NCI-H1092 (cell line): Measurements from ENCODE around the gene IARS2.
"Not testable (repeated sequence)": the region's sequence is repeated elsewhere in the genome, so short reads cannot be mapped to it uniquely, and the experiment has no call there.

ENCODE experiments used
- DNase-seq: peaks from one replicate; lab custom pipeline; 2025; lab: John Stamatoyannopoulos, UW

The IARS2 gene

DNA sequence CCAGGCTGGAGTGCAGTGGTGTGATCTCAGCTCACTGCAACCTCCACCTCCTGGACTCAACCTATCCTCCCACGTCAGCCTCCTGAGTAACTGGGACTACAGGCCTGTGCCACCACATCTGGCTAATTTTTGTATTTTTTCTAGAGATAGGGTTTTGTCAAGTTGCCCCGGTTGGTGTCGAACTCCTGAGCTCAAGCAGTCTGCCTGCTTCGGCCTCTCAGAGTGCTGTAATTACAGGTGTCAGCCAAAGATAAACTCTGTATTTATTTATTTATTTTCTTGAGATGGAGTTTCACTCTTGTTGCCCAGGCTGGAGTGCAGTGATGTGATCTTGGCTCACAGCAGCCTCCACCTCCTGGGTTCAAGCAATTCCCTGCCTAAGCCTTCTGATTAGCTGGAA lies 18.7 kb downstream of the IARS2 start:
- not testable (repeated sequence) for DNase-seq

- no peak for DNase-seq
Observed at GRCh38 chr1:220113136-220113695, 19.3 kb downstream of the IARS2 start.

DNA sequence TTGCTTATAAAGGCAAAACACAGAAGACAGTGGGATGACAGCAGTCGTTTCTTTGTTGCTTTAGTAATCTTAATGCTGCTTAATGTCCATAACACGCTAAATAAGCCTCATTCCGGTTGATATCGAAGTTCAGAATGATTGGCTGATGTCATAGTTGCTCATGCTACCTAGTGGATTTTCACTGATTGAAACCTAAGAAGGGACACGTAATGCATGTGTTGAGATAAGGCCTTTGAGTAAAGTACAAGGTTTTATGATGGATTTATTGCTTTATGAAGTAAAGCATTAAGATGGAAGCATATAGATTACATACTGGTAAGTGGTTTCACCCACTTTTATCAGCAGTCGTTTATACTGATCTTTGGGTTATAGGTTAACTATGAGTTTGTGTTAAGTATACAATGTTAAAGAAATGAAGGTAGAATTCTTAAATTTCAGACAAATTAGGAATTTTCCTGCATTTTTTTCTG lies 25.1 kb downstream of the IARS2 start:
- no peak for DNase-seq

GRCh38 chr1:220121791-220122530 lies 28.0 kb downstream of the IARS2 start:
- no peak for DNase-seq

GRCh38 chr1:220123066-220123465 lies 29.1 kb downstream of the IARS2 start:
- DNase-seq: no peak

DNA sequence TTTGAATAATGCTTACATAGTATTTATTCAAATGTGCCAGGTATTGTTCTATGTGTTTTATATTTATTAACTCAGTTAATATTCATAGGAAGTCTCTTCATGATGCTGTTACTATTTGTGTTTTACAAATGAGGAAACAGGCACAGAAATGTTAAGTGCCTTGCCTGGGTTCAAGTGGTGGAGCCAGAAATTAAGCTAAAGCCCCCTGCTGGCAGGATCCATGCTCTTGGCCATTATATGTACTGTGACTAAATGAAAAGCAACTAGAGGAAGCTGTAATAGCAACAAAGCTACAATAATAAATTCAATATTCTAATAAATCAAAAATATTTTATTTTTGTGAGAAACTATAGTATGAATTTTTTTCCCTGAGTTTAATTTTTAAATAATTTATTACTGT lies 30.0 kb downstream of the IARS2 start:
- DNase-seq: no peak

DNA sequence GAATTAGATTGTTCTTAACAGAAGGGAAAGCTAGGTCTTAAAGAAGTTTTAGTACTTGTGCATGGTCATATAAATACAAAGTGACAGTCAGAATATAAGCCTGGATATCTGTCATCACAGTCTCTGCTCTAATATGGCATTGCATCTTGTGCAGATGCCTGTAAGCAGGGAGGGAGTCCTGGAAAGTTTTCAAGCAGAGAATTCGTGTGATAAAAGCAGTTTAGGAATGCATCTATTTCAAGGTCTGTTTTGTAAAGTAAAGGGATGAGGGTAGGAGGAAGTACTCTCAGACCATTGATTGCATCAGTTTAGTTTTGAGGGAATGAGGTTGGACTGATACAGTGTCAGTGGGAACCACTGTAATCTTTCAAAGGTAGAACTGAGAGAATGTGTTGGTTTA lies 30.6 kb downstream of the IARS2 start:
- DNase-seq: no peak

- no peak for DNase-seq
Observed at GRCh38 chr1:220127076-220127475, 33.1 kb downstream of the IARS2 start.

GRCh38 chr1:220129479-220130210 lies 35.7 kb downstream of the IARS2 start:
- DNase-seq: no peak

DNA sequence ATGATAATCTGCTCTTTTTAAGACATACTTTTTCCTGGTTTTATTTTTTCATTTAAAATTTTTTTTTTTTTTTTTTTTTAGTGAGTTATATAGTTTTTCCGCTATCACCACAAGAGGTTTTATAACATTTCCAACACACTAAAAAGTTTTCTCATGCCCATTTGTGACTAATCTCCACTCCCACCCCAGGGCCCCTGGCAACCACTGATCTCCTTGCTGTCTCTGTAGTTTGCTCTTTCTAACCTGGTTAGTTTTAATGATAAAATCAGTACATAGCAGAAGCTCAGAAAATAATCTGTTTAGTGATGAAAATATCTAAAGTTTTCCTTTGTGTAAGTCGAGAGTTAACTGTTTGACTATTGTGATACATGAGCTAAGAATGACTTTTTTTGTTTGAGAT lies 41.8 kb downstream of the IARS2 start:
- no peak for DNase-seq

- no peak for DNase-seq
Observed at GRCh38 chr1:220137019-220137786, 43.3 kb downstream of the IARS2 start.

DNA sequence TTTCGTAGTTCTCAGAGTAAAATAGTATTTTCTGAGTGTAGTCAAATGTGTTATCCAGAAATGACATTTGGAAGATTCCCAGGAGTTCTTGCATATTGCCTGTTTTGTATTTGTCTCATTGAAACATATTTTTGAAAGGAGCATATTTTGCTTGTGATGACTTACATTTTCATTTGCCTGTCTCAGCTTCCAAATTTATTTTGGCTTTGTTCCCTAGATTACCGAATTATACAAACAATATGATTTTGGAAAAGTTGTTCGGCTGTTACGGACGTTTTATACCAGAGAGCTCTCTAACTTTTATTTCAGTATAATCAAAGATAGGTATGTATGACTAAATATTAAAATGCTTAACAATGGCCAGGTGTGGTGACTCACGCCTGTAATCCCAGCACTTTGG lies 46.0 kb downstream of the IARS2 start:
- no peak for DNase-seq

GRCh38 chr1:220144051-220144450 lies 50.1 kb downstream of the IARS2 start:
- no peak for DNase-seq

- no peak for DNase-seq
Observed at GRCh38 chr1:220149742-220150141, 55.8 kb downstream of the IARS2 start.

GRCh38 chr1:220151454-220151853 lies 57.5 kb downstream of the IARS2 start:
- DNase-seq: no peak

DNA sequence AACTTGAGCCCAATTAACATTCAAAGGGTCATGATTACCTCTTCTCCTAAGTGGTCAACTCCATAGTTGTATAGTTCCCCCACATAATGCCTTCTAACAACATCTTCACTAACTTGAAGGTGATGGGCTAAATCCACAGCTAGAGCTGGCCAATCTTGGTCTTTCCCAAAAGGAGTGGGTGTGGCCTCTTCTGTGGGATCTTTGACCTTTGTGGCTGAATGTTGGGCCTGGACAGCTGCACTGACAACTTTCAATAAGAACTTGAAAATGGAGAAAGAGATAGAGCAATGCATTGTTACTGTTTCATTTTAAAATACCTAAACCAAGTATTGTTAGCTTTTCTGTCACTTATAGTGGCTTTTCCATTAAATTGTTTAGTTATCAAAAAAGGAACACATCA lies 59.2 kb downstream of the IARS2 start:
- DNase-seq: no peak

DNA sequence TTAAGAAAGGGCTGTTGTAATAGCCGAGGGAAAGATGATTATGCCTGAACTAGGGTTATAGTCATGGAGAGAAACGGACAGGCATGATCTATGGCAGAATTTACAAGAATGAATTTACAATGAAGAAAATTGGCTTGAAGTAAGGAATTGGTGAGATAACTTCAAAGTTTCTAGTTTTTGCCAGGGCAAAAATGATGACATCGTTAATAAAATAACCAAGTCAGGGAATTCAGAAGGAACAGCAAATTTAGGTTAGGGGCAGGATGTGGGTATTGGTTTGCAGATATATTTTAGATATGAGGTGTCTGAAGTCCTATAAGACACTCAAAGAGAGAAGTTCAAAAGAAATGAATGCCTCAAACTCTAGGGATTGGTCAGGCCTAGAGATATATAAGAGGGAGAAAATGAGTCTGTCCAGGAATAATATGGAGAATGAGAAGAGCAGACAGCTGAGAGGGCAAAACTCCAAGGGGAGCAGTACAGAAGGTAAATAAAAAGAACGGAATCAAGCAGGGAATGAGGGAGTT lies 62.8 kb downstream of the IARS2 start:
- no peak for DNase-seq

DNA sequence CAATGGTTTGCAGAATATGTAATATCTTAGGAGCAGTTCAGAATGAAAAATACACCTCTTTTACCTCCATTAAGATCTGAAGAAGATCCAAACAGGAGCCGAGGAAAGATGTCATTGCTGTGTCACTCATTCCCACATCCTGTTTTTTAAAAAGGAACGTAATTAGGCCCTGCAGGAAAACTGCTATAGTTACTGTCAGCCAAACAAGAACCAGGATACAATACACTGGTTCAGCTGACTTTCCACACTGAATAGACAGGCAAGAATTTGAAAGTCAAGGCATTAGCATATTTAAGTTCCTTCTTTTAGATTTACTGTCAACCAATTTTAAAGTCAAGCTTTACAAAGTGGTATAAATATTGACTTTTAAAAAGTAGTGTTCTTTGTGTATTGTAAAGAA lies 63.8 kb downstream of the IARS2 start:
- no peak for DNase-seq

DNA sequence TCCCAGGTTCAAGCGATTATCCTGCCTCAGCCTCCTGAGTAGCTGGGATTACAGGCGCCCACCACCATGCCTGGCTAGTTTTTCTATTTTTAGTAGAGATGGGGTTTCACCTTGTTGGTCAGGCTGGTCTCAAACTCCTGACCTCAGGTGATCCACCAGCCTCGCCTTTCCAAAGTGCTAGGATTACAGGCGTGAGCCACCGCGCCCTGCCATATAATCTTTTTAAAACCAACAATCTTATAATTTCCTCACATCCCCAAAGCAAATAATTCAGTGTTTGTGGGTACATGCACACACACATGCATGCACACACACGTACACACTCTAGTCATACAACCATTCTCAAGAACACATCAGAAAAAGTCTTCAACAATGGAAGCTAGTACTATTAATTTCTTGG lies 64.6 kb downstream of the IARS2 start:
- not testable (repeated sequence) for DNase-seq

DNA sequence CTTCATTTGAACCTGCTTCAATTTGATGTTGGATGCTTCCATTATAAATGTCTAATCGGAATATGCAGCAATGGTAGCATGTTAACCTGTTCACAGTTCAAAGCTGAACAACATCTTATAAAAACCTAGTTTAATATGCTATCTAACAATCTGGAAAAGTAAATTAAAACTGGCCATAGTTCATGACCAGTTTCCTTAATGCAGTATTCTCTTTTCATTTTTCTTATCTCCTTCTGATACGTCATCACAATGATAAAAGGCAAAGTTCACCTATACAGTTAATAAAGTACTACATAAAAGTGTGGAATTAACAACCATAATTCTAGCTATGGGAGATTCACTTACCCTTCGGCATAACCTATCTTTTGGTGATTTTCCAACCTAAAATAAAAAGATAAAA lies 65.1 kb downstream of the IARS2 start:
- DNase-seq: no peak

DNA sequence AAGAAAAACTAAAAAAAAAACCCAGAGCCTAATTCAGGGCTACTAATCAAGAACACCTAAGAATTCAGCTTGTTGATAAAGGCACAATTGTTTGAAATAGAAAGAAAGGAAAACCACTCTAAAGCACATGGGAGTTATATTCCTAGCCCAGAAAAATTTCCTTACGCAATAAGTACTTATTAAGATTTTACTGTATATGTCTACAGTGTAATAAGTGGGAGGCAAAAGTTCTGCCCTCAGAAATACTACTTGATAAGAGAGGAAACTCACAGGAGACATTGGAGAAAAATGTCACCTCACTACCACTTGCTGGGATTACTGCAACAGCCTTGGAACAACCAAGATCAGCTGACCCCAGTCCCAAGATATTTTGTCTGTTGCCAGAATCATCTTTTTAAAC lies 66.1 kb downstream of the IARS2 start:
- no peak for DNase-seq

DNA sequence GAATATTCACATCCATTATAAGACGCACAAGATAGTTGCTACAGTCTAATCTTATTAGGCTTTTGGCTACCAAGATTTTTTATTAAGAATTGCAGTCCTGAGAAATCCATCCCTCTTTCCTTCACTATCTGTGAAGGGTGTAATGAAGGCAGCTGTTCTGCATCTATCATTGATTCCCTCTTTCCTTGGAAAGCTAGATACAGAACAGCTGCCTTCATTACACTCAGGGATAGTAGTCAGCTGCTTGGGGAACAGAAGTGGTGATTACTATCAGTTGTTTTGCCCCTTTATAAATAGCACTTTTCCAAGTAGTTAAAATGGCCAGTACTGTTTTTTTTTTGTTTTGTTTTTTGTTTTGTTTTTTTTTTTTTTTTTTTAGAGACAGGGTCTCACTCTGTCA lies 70.2 kb downstream of the IARS2 start:
- no peak for DNase-seq
